ENCODE results near the gene RAB29. TPM values are rescaled to one million over a fixed set of nuclear protein-coding genes. Genes with fewer than 3 reads are reported as not detected.

Gene RAB29
- total RNA-seq, 1 experiment from 2014 or later = 11.0 TPM

DNA sequence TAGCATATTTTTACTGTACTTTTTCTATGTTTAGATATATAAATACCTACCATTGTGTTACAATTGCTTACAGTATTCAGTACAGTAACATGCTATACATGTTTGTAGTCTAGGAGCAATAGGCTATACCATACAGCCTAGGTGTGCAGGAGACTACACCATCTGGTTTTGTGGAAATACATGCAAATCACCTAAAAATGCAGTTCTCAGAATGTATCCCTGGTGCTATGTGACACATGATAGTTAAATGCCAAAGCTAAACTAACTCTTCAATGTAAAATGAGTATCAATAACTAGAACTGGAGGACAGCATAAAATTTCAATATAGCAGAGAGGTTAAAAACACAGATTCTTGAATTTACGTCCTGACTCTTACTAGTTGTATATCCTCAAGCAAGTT lies 40.1 kb downstream of the RAB29 start (continued):
- TF ChIP-seq, protein P1, sequence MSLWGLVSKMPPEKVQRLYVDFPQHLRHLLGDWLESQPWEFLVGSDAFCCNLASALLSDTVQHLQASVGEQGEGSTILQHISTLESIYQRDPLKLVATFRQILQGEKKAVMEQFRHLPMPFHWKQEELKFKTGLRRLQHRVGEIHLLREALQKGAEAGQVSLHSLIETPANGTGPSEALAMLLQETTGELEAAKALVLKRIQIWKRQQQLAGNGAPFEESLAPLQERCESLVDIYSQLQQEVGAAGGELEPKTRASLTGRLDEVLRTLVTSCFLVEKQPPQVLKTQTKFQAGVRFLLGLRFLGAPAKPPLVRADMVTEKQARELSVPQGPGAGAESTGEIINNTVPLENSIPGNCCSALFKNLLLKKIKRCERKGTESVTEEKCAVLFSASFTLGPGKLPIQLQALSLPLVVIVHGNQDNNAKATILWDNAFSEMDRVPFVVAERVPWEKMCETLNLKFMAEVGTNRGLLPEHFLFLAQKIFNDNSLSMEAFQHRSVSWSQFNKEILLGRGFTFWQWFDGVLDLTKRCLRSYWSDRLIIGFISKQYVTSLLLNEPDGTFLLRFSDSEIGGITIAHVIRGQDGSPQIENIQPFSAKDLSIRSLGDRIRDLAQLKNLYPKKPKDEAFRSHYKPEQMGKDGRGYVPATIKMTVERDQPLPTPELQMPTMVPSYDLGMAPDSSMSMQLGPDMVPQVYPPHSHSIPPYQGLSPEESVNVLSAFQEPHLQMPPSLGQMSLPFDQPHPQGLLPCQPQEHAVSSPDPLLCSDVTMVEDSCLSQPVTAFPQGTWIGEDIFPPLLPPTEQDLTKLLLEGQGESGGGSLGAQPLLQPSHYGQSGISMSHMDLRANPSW (CRISPR knock-in tag; conservative IDR thresholded peaks at IDR 0.05; ENCODE audit: low read depth) = no peak
- TF ChIP-seq, protein P2, sequence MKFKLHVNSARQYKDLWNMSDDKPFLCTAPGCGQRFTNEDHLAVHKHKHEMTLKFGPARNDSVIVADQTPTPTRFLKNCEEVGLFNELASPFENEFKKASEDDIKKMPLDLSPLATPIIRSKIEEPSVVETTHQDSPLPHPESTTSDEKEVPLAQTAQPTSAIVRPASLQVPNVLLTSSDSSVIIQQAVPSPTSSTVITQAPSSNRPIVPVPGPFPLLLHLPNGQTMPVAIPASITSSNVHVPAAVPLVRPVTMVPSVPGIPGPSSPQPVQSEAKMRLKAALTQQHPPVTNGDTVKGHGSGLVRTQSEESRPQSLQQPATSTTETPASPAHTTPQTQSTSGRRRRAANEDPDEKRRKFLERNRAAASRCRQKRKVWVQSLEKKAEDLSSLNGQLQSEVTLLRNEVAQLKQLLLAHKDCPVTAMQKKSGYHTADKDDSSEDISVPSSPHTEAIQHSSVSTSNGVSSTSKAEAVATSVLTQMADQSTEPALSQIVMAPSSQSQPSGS (CRISPR knock-in tag; IDR thresholded peaks at IDR 0.05; ENCODE audit: borderline replicate concordance, low read depth) = no peak
- TF ChIP-seq, protein P3, sequence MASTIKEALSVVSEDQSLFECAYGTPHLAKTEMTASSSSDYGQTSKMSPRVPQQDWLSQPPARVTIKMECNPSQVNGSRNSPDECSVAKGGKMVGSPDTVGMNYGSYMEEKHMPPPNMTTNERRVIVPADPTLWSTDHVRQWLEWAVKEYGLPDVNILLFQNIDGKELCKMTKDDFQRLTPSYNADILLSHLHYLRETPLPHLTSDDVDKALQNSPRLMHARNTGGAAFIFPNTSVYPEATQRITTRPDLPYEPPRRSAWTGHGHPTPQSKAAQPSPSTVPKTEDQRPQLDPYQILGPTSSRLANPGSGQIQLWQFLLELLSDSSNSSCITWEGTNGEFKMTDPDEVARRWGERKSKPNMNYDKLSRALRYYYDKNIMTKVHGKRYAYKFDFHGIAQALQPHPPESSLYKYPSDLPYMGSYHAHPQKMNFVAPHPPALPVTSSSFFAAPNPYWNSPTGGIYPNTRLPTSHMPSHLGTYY (CRISPR knock-in tag; IDR thresholded peaks at IDR 0.05) = no peak
- TF ChIP-seq GABPB1 (CRISPR knock-in tag; IDR thresholded peaks at IDR 0.05) (no peak), RORB (CRISPR knock-in tag; IDR thresholded peaks at IDR 0.05) (no peak), TEAD1 (CRISPR knock-in tag; IDR thresholded peaks at IDR 0.05) (no peak), ZNF396 (CRISPR knock-in tag; IDR thresholded peaks at IDR 0.05; ENCODE audit: borderline replicate concordance) (no peak)
- TF ChIP-seq, protein P4, sequence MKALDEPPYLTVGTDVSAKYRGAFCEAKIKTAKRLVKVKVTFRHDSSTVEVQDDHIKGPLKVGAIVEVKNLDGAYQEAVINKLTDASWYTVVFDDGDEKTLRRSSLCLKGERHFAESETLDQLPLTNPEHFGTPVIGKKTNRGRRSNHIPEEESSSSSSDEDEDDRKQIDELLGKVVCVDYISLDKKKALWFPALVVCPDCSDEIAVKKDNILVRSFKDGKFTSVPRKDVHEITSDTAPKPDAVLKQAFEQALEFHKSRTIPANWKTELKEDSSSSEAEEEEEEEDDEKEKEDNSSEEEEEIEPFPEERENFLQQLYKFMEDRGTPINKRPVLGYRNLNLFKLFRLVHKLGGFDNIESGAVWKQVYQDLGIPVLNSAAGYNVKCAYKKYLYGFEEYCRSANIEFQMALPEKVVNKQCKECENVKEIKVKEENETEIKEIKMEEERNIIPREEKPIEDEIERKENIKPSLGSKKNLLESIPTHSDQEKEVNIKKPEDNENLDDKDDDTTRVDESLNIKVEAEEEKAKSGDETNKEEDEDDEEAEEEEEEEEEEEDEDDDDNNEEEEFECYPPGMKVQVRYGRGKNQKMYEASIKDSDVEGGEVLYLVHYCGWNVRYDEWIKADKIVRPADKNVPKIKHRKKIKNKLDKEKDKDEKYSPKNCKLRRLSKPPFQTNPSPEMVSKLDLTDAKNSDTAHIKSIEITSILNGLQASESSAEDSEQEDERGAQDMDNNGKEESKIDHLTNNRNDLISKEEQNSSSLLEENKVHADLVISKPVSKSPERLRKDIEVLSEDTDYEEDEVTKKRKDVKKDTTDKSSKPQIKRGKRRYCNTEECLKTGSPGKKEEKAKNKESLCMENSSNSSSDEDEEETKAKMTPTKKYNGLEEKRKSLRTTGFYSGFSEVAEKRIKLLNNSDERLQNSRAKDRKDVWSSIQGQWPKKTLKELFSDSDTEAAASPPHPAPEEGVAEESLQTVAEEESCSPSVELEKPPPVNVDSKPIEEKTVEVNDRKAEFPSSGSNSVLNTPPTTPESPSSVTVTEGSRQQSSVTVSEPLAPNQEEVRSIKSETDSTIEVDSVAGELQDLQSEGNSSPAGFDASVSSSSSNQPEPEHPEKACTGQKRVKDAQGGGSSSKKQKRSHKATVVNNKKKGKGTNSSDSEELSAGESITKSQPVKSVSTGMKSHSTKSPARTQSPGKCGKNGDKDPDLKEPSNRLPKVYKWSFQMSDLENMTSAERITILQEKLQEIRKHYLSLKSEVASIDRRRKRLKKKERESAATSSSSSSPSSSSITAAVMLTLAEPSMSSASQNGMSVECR (CRISPR knock-in tag; IDR thresholded peaks at IDR 0.05; ENCODE audit: borderline replicate concordance) = no peak
- TF ChIP-seq, protein P5, sequence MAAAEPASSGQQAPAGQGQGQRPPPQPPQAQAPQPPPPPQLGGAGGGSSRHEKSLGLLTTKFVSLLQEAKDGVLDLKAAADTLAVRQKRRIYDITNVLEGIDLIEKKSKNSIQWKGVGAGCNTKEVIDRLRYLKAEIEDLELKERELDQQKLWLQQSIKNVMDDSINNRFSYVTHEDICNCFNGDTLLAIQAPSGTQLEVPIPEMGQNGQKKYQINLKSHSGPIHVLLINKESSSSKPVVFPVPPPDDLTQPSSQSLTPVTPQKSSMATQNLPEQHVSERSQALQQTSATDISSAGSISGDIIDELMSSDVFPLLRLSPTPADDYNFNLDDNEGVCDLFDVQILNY (CRISPR knock-in tag; IDR thresholded peaks at IDR 0.05) = no peak

DNA sequence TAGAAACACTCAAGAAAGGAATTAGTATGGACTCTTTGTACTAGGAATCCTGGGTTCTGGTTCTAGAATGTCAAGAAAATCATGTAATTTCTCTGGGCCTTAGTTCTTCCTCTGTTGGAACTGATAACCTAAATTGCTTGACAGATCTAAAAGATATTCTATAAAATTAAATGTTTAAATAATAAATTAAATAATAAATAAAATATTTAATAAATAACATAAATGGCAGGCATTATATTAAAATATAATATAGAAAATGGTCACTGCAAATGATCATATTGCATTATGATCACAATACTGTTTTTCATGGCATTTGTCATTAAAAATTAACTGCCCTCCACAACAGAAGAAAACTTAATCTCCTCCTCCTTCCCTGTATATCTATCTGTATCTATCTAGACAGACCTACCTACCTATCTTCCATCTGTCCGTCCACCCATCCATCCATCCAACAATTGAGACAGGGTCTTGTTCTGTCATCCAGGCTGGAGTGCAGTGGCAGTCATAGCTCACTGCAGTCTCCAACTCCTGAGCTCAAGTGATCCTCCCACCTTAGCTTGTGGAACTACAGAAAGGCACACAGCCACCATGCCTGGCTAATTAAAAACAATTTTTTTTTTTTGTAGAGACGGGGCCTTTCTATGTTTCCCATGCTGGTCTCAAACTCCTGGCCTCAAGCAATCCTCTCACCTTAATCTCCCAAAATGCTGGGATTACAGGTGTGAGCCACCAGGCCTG lies 41.7 kb downstream of the RAB29 start:
- CTCF ChIA-PET = interaction anchor here (1.0 to 2.6 kb wide), 3 partner anchors 22 to 244 kb away, joined by 3 to 12 read pairs (median 5); no protein-coding TSS in a partner anchor
- no peak for DNase-seq (ENCODE audit: low spot score)
- Mint-ChIP-seq H3K36me3 (peaks cover 23% of the 10 kb centered on the region), H3K27me3 (ENCODE audit: low read depth) (no peaks in the 10 kb centered on the region), H3K27ac (no peak overlapping the region; the same call in 1 of the 2 replicates), H3K4me3 (no peak overlapping the region), H3K9me3 (no peaks in the 10 kb centered on the region), H3K4me1 (peaks cover 6% of the 10 kb centered on the region; the same call in 1 of the 2 replicates)
- POLR2A ChIA-PET = no interaction called here
- TF ChIP-seq HMGA2 (CRISPR knock-in tag; IDR thresholded peaks at IDR 0.05) (peak; percentile 98), SMAD4 (CRISPR knock-in tag; IDR thresholded peaks at IDR 0.05) (no peak)
- ATAC-seq = no peak

Data from WTC11 (cell line).